OCI-LY1 (cell line): ENCODE results near the gene MYOM1.
A peak's percentile ranks its signal among the peaks of the same experiment; 100 is the strongest.

Experiments
- H2AFZ ChIP-seq: fragments of 200-600 bp; sonication (generic), shearing (Covaris generic); 2 replicates; pipeline ENCODE4 v1.6.0; 2014; ENCODE audit warnings: antibody characterized with exemption, mild to moderate bottlenecking, low read length
- H3F3A ChIP-seq: fragments of 200-600 bp; sonication (generic), shearing (Covaris generic); 2 replicates; pipeline ENCODE4 v1.6.0; 2014; ENCODE audit warnings: mild to moderate bottlenecking, antibody characterized with exemption, low read length, moderate library complexity; ENCODE audit not compliant: insufficient read depth
- H3K27ac ChIP-seq: fragments of 200-600 bp; sonication (generic); 2 replicates; pipeline ENCODE4 v1.5.1; 2014; ENCODE audit warnings: low read length, mixed run types, mild to moderate bottlenecking, low read depth; ENCODE audit not compliant: poor library complexity, severe bottlenecking
- H3K27me3 ChIP-seq: fragments of 200-600 bp; sonication (generic); 2 replicates; pipeline ENCODE4 v1.6.0; 2014; ENCODE audit warnings: antibody characterized with exemption, mild to moderate bottlenecking, low read length, moderate library complexity; ENCODE audit not compliant: insufficient read depth
- H3K36me3 ChIP-seq: fragments of 200-600 bp; sonication (generic); 2 replicates; pipeline ENCODE4 v1.6.1; 2014; ENCODE audit warnings: mild to moderate bottlenecking, antibody characterized with exemption, low read length, moderate library complexity, mixed read lengths; ENCODE audit not compliant: insufficient read depth
- H3K4me1 ChIP-seq: fragments of 200-600 bp; sonication (generic); 2 replicates; pipeline ENCODE4 v1.5.1; 2014; ENCODE audit warnings: mild to moderate bottlenecking, low read length, moderate library complexity; ENCODE audit not compliant: insufficient read depth, severe bottlenecking
- H3K4me2 ChIP-seq: fragments of 200-600 bp; sonication (generic), shearing (Covaris generic); 2 replicates; pipeline ENCODE4 v1.6.1; 2014; ENCODE audit warnings: low read length
- H3K4me3 ChIP-seq: fragments of 200-600 bp; sonication (generic); 2 replicates; pipeline ENCODE4 v1.5.1; 2014; ENCODE audit warnings: low read length, low read depth, mild to moderate bottlenecking, mixed read lengths; ENCODE audit not compliant: poor library complexity, severe bottlenecking
- H3K79me2 ChIP-seq: fragments of 200-600 bp; shearing (Covaris generic); 2 replicates; pipeline ENCODE4 v1.6.1; 2016; ENCODE audit warnings: mixed run types, low read length, mixed read lengths; ENCODE audit not compliant: insufficient read depth
- H3K9ac ChIP-seq: fragments of 200-600 bp; sonication (generic), shearing (Covaris generic); 2 replicates; pipeline ENCODE4 v1.6.1; 2014; ENCODE audit warnings: mild to moderate bottlenecking, low read length, mixed read lengths
- H3K9me2 ChIP-seq: fragments of 200-600 bp; sonication (generic), shearing (Covaris generic); 2 replicates; pipeline ENCODE4 v1.6.1; 2014; ENCODE audit warnings: low read depth, mild to moderate bottlenecking, low read length, mixed read lengths
- H3K9me3 ChIP-seq: fragments of 200-600 bp; shearing (Covaris generic); 2 replicates; pipeline ENCODE4 v1.6.1; 2014; ENCODE audit warnings: low read length, mixed read lengths
- H4K20me1 ChIP-seq: fragments of 200-600 bp; sonication (generic), shearing (Covaris generic); 2 replicates; pipeline ENCODE4 v1.6.0; 2016; ENCODE audit warnings: mild to moderate bottlenecking, low read length; ENCODE audit not compliant: insufficient read depth
- EZH2 ChIP-seq: fragments of 200-600 bp; sonication (generic), shearing (Covaris generic); IDR thresholded peaks from 2 replicates; pipeline ENCODE4 v1.8.0; 2017; ENCODE audit warnings: borderline replicate concordance, mixed run types, mild to moderate bottlenecking, antibody characterized with exemption, low read length, moderate library complexity, mixed read lengths
- TF ChIP-seq, protein P1 (sequence below): fragments of 200-600 bp; sonication (generic), shearing (Covaris generic); IDR thresholded peaks from 2 replicates; pipeline ENCODE4 v1.5.1; 2017; ENCODE audit warnings: mild to moderate bottlenecking, antibody characterized with exemption, low read length, moderate library complexity, mixed read lengths

The MYOM1 gene

GRCh38 chr18:3216987-3217386 lies 2.8 kb downstream of the MYOM1 start:
- H3K27ac ChIP-seq, result no peak overlapping the region
- H3K4me1 ChIP-seq, result peaks cover 17% of the 10 kb centered on the region
- no peaks in the 10 kb centered on the region for H4K20me1 ChIP-seq
- no peak overlapping the region for H2AFZ ChIP-seq
- H3K9ac ChIP-seq, result no peak overlapping the region
- no peaks in the 10 kb centered on the region for H3K9me2 ChIP-seq
- H3F3A ChIP-seq, result no peaks in the 10 kb centered on the region
- no peaks in the 10 kb centered on the region for H3K79me2 ChIP-seq
- no peaks in the 10 kb centered on the region for H3K27me3 ChIP-seq
- no peak overlapping the region for H3K4me3 ChIP-seq
- H3K4me2 ChIP-seq, result no peak overlapping the region
- TF ChIP-seq, protein P1, sequence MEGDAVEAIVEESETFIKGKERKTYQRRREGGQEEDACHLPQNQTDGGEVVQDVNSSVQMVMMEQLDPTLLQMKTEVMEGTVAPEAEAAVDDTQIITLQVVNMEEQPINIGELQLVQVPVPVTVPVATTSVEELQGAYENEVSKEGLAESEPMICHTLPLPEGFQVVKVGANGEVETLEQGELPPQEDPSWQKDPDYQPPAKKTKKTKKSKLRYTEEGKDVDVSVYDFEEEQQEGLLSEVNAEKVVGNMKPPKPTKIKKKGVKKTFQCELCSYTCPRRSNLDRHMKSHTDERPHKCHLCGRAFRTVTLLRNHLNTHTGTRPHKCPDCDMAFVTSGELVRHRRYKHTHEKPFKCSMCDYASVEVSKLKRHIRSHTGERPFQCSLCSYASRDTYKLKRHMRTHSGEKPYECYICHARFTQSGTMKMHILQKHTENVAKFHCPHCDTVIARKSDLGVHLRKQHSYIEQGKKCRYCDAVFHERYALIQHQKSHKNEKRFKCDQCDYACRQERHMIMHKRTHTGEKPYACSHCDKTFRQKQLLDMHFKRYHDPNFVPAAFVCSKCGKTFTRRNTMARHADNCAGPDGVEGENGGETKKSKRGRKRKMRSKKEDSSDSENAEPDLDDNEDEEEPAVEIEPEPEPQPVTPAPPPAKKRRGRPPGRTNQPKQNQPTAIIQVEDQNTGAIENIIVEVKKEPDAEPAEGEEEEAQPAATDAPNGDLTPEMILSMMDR, result no peak
- no peaks in the 10 kb centered on the region for H3K36me3 ChIP-seq
- H3K9me3 ChIP-seq, result no peaks in the 10 kb centered on the region

GRCh38 chr18:3214855-3215637 lies 4.7 kb downstream of the MYOM1 start:
- Histone ChIP-seq H3K79me2 (no peaks in the 10 kb centered on the region), H3K4me3 (no peak overlapping the region), H3K27me3 (no peaks in the 10 kb centered on the region), H3F3A (no peaks in the 10 kb centered on the region), H3K9ac (no peak overlapping the region), H3K9me2 (no peaks in the 10 kb centered on the region), H3K4me1 (peaks cover 28% of the 10 kb centered on the region), H3K4me2 (no peak overlapping the region), H4K20me1 (no peaks in the 10 kb centered on the region), H2AFZ (no peak overlapping the region), H3K27ac (no peak overlapping the region), H3K36me3 (no peaks in the 10 kb centered on the region), H3K9me3 (no peaks in the 10 kb centered on the region)
- TF ChIP-seq, protein P1, result no peak
- no peak for TF ChIP-seq EZH2

- Histone ChIP-seq H3K9ac (no peak overlapping the region), H3K4me2 (peak overlapping the region; percentile 11; the same call in 1 of the 2 replicates), H3K4me1 (peaks cover 31% of the 10 kb centered on the region), H3K9me3 (no peaks in the 10 kb centered on the region), H3K9me2 (no peaks in the 10 kb centered on the region), H2AFZ (peak overlapping the region; percentile 79; the same call in 1 of the 2 replicates), H3K27me3 (no peaks in the 10 kb centered on the region), H3K27ac (no peak overlapping the region), H3K79me2 (no peaks in the 10 kb centered on the region), H3K4me3 (no peak overlapping the region), H3K36me3 (no peaks in the 10 kb centered on the region), H4K20me1 (no peaks in the 10 kb centered on the region), H3F3A (no peaks in the 10 kb centered on the region)
- TF ChIP-seq EZH2, result no peak
- TF ChIP-seq, protein P1, result no peak
These were observed 6.3 kb downstream of the MYOM1 start for GRCh38 chr18:3213300-3214059.
